Osteoblast (primary cell): Measurements from ENCODE around the gene ANXA4. TPM values are rescaled to one million over a fixed set of nuclear protein-coding genes. Genes with fewer than 3 reads are reported as not detected.

Experiments used
- DNase-seq: peaks from one replicate; pipeline ENCODE4 v3.0.0; 2011; ENCODE audit warnings: low spot score, mixed read lengths; ENCODE audit not compliant: insufficient read length; ENCODE audit errors: missing footprints
- H2AFZ ChIP-seq: 2 replicates; pipeline ENCODE4 v1.6.0; 2011; ENCODE audit warnings: mild to moderate bottlenecking, low read length
- H3K27ac ChIP-seq: 2 replicates; pipeline ENCODE4 v1.5.1; 2011; ENCODE audit warnings: mild to moderate bottlenecking, low read depth, low read length, moderate library complexity
- H3K27me3 ChIP-seq: 2 replicates; pipeline ENCODE4 v1.6.0; 2012; ENCODE audit warnings: mild to moderate bottlenecking, control low read depth, inconsistent platforms, low read length, moderate library complexity; ENCODE audit not compliant: insufficient read depth
- H3K36me3 ChIP-seq: 2 replicates; pipeline ENCODE4 v1.5.1; 2011; ENCODE audit warnings: mild to moderate bottlenecking, low read length, control low read depth, moderate library complexity; ENCODE audit not compliant: insufficient read depth
- H3K4me1 ChIP-seq: 2 replicates; pipeline ENCODE4 v1.5.1; 2011; ENCODE audit warnings: mild to moderate bottlenecking, low read length, control low read depth, moderate library complexity; ENCODE audit not compliant: insufficient read depth
- H3K4me2 ChIP-seq: 2 replicates; pipeline ENCODE4 v1.6.0; 2011; ENCODE audit warnings: mild to moderate bottlenecking, low read length; ENCODE audit not compliant: insufficient read depth
- H3K4me3 ChIP-seq: fragments of 200-600 bp; sonication (generic); 3 replicates; pipeline ENCODE4 v1.5.1; 2012; ENCODE audit warnings: mild to moderate bottlenecking, low read length, inconsistent platforms; ENCODE audit not compliant: insufficient read depth
- H3K79me2 ChIP-seq: 2 replicates; pipeline ENCODE4 v1.6.0; 2012; ENCODE audit warnings: mild to moderate bottlenecking, low read length, control low read depth, inconsistent platforms; ENCODE audit not compliant: insufficient read depth
- H3K9me3 ChIP-seq: 2 replicates; pipeline ENCODE4 v1.5.1; 2011; ENCODE audit warnings: low read depth, low read length, control low read depth
- H4K20me1 ChIP-seq: 2 replicates; pipeline ENCODE4 v1.6.0; 2012; ENCODE audit warnings: mild to moderate bottlenecking, low read length, control low read depth; ENCODE audit not compliant: insufficient read depth
- total RNA-seq: library from RNA; depleted of rRNA; stranded (reverse); fragments of >200 nt; gene quantifications from 2 replicates; pipeline ENCODE4 v1.2.3, GENCODE V29; 2012
- TF ChIP-seq, protein P1 (sequence below): IDR thresholded peaks from 2 replicates; pipeline ENCODE4 v1.5.1; 2011; ENCODE audit warnings: mild to moderate bottlenecking, low read depth, low read length, moderate library complexity; ENCODE audit errors: extremely low read depth

The ANXA4 gene
- total RNA-seq, 1 donor = 38.4 TPM

DNA sequence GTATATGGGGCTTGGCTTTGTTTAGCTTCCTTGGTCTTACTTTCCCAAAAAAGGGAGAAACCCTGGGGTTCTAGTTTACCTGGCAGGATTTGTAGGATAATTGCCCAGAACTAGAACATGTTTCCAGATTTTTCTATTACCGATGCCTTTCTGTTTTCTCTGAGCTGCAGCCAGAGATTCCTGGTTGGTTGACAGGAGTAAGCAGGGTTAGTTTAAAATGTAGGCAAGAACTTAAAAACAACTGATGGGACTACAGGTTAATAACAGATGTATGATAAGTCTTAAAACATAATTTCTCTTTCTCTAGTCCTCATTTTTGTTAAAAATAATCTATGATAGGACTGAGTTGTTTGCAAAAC is 48.6 kb downstream of the ANXA4 start:
- Histone ChIP-seq H3K4me3 (no peak overlapping the region), H3K9me3 (no peaks in the 10 kb centered on the region), H3K4me2 (peak overlapping the region; percentile 66), H3K27me3 (no peaks in the 10 kb centered on the region), H4K20me1 (no peaks in the 10 kb centered on the region), H3K4me1 (peaks cover 27% of the 10 kb centered on the region), H3K79me2 (no peaks in the 10 kb centered on the region), H2AFZ (no peak overlapping the region), H3K27ac (peak overlapping the region; percentile 93), H3K36me3 (no peaks in the 10 kb centered on the region)
- TF ChIP-seq, protein P1, sequence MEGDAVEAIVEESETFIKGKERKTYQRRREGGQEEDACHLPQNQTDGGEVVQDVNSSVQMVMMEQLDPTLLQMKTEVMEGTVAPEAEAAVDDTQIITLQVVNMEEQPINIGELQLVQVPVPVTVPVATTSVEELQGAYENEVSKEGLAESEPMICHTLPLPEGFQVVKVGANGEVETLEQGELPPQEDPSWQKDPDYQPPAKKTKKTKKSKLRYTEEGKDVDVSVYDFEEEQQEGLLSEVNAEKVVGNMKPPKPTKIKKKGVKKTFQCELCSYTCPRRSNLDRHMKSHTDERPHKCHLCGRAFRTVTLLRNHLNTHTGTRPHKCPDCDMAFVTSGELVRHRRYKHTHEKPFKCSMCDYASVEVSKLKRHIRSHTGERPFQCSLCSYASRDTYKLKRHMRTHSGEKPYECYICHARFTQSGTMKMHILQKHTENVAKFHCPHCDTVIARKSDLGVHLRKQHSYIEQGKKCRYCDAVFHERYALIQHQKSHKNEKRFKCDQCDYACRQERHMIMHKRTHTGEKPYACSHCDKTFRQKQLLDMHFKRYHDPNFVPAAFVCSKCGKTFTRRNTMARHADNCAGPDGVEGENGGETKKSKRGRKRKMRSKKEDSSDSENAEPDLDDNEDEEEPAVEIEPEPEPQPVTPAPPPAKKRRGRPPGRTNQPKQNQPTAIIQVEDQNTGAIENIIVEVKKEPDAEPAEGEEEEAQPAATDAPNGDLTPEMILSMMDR = no peak
- no peak for DNase-seq

DNA sequence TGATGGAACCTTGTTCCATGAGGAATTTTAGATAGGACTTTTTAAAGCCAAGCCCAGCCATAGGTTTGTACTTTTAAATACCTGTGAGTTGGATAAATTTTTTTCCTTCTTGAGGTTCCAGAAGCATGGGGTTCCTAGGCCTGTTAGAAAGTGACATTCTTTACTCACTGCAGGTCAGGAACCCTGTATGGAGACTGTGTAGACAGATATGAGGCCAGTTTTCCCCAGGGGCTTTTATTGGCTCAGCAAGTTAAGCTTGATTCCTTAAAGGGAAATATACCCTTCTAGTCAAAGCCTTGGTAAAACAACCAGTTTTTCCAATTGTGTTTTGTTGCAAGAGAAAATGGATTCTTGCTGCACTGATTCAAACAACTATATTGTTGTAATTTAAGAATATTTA is 49.1 kb downstream of the ANXA4 start:
- Histone ChIP-seq H2AFZ (no peak overlapping the region), H3K36me3 (no peaks in the 10 kb centered on the region), H3K27ac (peak overlapping the region; percentile 93), H3K79me2 (no peaks in the 10 kb centered on the region), H3K4me1 (peaks cover 27% of the 10 kb centered on the region), H4K20me1 (no peaks in the 10 kb centered on the region), H3K27me3 (no peaks in the 10 kb centered on the region), H3K4me3 (no peak overlapping the region), H3K9me3 (no peaks in the 10 kb centered on the region), H3K4me2 (peak overlapping the region; percentile 47)
- TF ChIP-seq, protein P1 = no peak
- no peak for DNase-seq

DNA sequence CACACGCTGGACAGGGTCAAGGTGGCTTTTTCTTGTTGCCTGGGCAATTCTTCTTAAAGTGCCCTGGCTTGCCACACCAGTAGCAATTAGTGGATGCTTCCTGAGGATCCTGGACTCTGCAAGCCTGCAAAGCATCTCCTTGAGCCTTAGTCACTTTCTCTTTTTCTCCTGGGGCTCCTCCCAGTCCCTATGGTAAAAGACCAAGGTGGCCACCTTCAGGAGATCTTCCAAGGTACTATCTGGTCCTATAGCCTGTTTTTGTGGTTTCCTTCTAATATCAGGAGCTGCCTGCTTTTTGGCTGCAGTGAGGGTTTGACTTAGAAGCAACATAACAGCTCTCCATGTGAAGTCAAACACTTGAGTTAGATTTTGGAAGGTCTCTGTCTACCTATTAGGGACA is 54.2 kb downstream of the ANXA4 start:
- Histone ChIP-seq H3K9me3 (no peaks in the 10 kb centered on the region), H2AFZ (no peak overlapping the region), H3K4me1 (peaks cover 20% of the 10 kb centered on the region), H3K4me3 (no peak overlapping the region), H3K27ac (no peak overlapping the region), H3K79me2 (no peaks in the 10 kb centered on the region), H3K27me3 (no peaks in the 10 kb centered on the region), H3K4me2 (no peak overlapping the region), H3K36me3 (no peaks in the 10 kb centered on the region), H4K20me1 (no peaks in the 10 kb centered on the region)
- DNase-seq = no peak
- TF ChIP-seq, protein P1 = no peak

DNA sequence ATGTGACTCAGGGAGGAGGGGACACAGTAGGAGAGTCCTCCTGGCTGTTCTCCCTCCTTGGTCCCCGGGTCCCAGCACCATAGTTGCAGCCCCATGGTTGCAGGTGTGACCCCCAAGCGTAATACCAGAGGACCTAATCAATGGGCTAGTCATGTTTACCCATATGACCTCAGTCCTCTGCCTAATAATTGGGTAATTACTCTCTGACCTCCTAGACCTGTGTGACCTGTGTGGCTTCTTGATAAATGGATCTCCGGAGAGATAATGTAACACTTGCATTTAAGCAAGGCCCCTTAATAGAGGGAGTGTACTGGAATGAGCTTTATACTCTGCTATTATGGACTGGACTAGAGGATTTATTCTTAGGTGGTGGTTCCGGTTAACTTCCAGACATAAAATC is 55.3 kb downstream of the ANXA4 start:
- Histone ChIP-seq H3K27me3 (no peaks in the 10 kb centered on the region), H3K27ac (no peak overlapping the region), H3K4me3 (no peak overlapping the region), H3K79me2 (no peaks in the 10 kb centered on the region), H2AFZ (no peak overlapping the region), H4K20me1 (no peaks in the 10 kb centered on the region), H3K4me1 (peaks cover 16% of the 10 kb centered on the region), H3K4me2 (no peak overlapping the region), H3K36me3 (no peaks in the 10 kb centered on the region), H3K9me3 (no peaks in the 10 kb centered on the region)
- TF ChIP-seq, protein P1 = no peak
- DNase-seq = no peak
